Activated naive CD8-positive, alpha-beta T cell (primary cell): ENCODE data around the gene IFNGR1.

ENCODE experiments used
- H3K27ac Mint-ChIP-seq: one replicate; pipeline ENCODE4 v1.8.0; 2021; ENCODE audit warnings: mixed read lengths
- H3K27me3 Mint-ChIP-seq: one replicate; pipeline ENCODE4 v1.8.0; 2021; ENCODE audit warnings: mixed read lengths
- H3K36me3 Mint-ChIP-seq: one replicate; pipeline ENCODE4 v1.8.0; 2021; ENCODE audit warnings: mixed read lengths
- H3K4me1 Mint-ChIP-seq: one replicate; pipeline ENCODE4 v1.8.0; 2021; ENCODE audit warnings: low read depth, mixed read lengths
- H3K4me3 Mint-ChIP-seq: one replicate; pipeline ENCODE4 v1.8.0; 2021; ENCODE audit warnings: mild to moderate bottlenecking, mixed read lengths
- H3K9me3 Mint-ChIP-seq: one replicate; pipeline ENCODE4 v1.8.0; 2021; ENCODE audit warnings: low read depth, mixed read lengths

IFNGR1 gene

GRCh38 chr6:137165375-137166246, 53.6 kb downstream of the IFNGR1 start:
- no peak overlapping the region for H3K4me3 Mint-ChIP-seq
- peaks cover 16% of the 10 kb centered on the region for H3K4me1 Mint-ChIP-seq
- peaks cover 5% of the 10 kb centered on the region for H3K36me3 Mint-ChIP-seq
- no peaks in the 10 kb centered on the region for H3K9me3 Mint-ChIP-seq
- H3K27ac Mint-ChIP-seq: no peak overlapping the region
- peaks cover 10% of the 10 kb centered on the region for H3K27me3 Mint-ChIP-seq

- Mint-ChIP-seq H3K27me3 (peaks cover 18% of the 10 kb centered on the region), H3K36me3 (peaks cover 8% of the 10 kb centered on the region), H3K4me3 (no peak overlapping the region), H3K4me1 (peaks cover 16% of the 10 kb centered on the region), H3K9me3 (no peaks in the 10 kb centered on the region), H3K27ac (no peak overlapping the region)
Measured at GRCh38 chr6:137163732-137164318, 55.4 kb downstream of the IFNGR1 start.

GRCh38 chr6:137162692-137163306, 56.4 kb downstream of the IFNGR1 start:
- H3K4me1 Mint-ChIP-seq: peaks cover 16% of the 10 kb centered on the region
- peaks cover 8% of the 10 kb centered on the region for H3K36me3 Mint-ChIP-seq

GRCh38 chr6:137161949-137162348, 57.2 kb downstream of the IFNGR1 start:
- H3K4me3 Mint-ChIP-seq: no peak overlapping the region
- peaks cover 25% of the 10 kb centered on the region for H3K27me3 Mint-ChIP-seq
- peaks cover 16% of the 10 kb centered on the region for H3K4me1 Mint-ChIP-seq
- H3K27ac Mint-ChIP-seq: no peak overlapping the region
- H3K36me3 Mint-ChIP-seq: peaks cover 8% of the 10 kb centered on the region
- H3K9me3 Mint-ChIP-seq: no peaks in the 10 kb centered on the region

More at GRCh38 chr6:137162692-137163306, 56.4 kb downstream of the IFNGR1 start:
- Mint-ChIP-seq H3K9me3 (no peaks in the 10 kb centered on the region), H3K27ac (no peak overlapping the region), H3K4me3 (no peak overlapping the region), H3K27me3 (peaks cover 25% of the 10 kb centered on the region)

- no peak overlapping the region for H3K4me3 Mint-ChIP-seq
- no peaks in the 10 kb centered on the region for H3K9me3 Mint-ChIP-seq
- peaks cover 8% of the 10 kb centered on the region for H3K36me3 Mint-ChIP-seq
- peaks cover 19% of the 10 kb centered on the region for H3K4me1 Mint-ChIP-seq
- peaks cover 25% of the 10 kb centered on the region for H3K27me3 Mint-ChIP-seq
- no peak overlapping the region for H3K27ac Mint-ChIP-seq
Measured at GRCh38 chr6:137160763-137161162, 58.4 kb downstream of the IFNGR1 start.

- H3K27me3 Mint-ChIP-seq: peaks cover 25% of the 10 kb centered on the region
- H3K4me1 Mint-ChIP-seq: peaks cover 16% of the 10 kb centered on the region
- no peak overlapping the region for H3K27ac Mint-ChIP-seq
- H3K9me3 Mint-ChIP-seq: no peaks in the 10 kb centered on the region
- H3K36me3 Mint-ChIP-seq: peaks cover 8% of the 10 kb centered on the region
- no peak overlapping the region for H3K4me3 Mint-ChIP-seq
Measured at GRCh38 chr6:137159912-137160311, 59.3 kb downstream of the IFNGR1 start.

GRCh38 chr6:137157601-137158000, 61.6 kb downstream of the IFNGR1 start:
- H3K4me1 Mint-ChIP-seq: peaks cover 11% of the 10 kb centered on the region
- H3K36me3 Mint-ChIP-seq: peaks cover 3% of the 10 kb centered on the region
- no peak overlapping the region for H3K27ac Mint-ChIP-seq
- no peak overlapping the region for H3K4me3 Mint-ChIP-seq
- peaks cover 22% of the 10 kb centered on the region for H3K27me3 Mint-ChIP-seq
- H3K9me3 Mint-ChIP-seq: no peaks in the 10 kb centered on the region

GRCh38 chr6:137156650-137157049, 62.5 kb downstream of the IFNGR1 start:
- Mint-ChIP-seq H3K36me3 (peaks cover 3% of the 10 kb centered on the region), H3K27ac (no peak overlapping the region), H3K4me3 (no peak overlapping the region), H3K9me3 (no peaks in the 10 kb centered on the region), H3K4me1 (peaks cover 11% of the 10 kb centered on the region), H3K27me3 (peaks cover 18% of the 10 kb centered on the region)

GRCh38 chr6:137155830-137156229, 63.4 kb downstream of the IFNGR1 start:
- Mint-ChIP-seq H3K36me3 (peaks cover 3% of the 10 kb centered on the region), H3K27me3 (peaks cover 16% of the 10 kb centered on the region), H3K27ac (no peak overlapping the region), H3K4me3 (no peak overlapping the region), H3K4me1 (peaks cover 11% of the 10 kb centered on the region), H3K9me3 (no peaks in the 10 kb centered on the region)

- Mint-ChIP-seq H3K36me3 (no peaks in the 10 kb centered on the region), H3K27ac (no peak overlapping the region), H3K27me3 (no peaks in the 10 kb centered on the region), H3K4me3 (no peak overlapping the region), H3K9me3 (no peaks in the 10 kb centered on the region), H3K4me1 (no peaks in the 10 kb centered on the region)
Measured at GRCh38 chr6:137150072-137150471, 69.1 kb downstream of the IFNGR1 start.

GRCh38 chr6:137149035-137149393, 70.2 kb downstream of the IFNGR1 start:
- Mint-ChIP-seq H3K27ac (no peak overlapping the region), H3K9me3 (no peaks in the 10 kb centered on the region), H3K27me3 (no peaks in the 10 kb centered on the region), H3K4me3 (no peak overlapping the region), H3K4me1 (no peaks in the 10 kb centered on the region), H3K36me3 (no peaks in the 10 kb centered on the region)

GRCh38 chr6:137148306-137149034, 70.7 kb downstream of the IFNGR1 start:
- H3K27ac Mint-ChIP-seq: no peak overlapping the region
- no peaks in the 10 kb centered on the region for H3K4me1 Mint-ChIP-seq
- no peak overlapping the region for H3K4me3 Mint-ChIP-seq
- no peaks in the 10 kb centered on the region for H3K36me3 Mint-ChIP-seq
- H3K27me3 Mint-ChIP-seq: no peaks in the 10 kb centered on the region
- H3K9me3 Mint-ChIP-seq: no peaks in the 10 kb centered on the region
